ENCODE data around the gene MTMR12.

DNA sequence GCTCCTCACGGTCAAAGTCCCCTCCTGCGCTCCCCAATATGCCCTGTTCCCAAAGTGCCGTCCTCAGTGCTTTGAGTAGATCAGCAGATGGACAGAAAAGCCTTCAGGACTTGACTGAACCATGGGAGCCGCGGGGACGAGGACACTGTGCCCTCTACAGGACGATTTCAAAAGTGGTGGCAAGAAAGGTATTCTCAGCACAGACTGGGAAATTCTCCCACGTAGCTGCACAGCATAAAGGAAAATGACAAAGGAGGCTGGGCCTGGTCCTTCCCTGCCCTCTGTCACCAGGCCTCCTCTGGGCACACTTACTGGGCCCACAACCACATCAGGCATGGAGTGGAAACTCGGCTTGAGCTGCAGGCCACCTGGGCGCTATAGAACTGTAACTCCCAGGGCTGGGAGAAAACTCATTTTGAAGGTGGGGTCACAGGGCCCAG is 16.7 kb upstream of the MTMR12 start:
- no peak for TF ChIP-seq FOXP2 (optimal IDR thresholded peaks at IDR 0.05; ENCODE audit: control extremely low read depth, extremely low read length, insufficient read depth)
- TF ChIP-seq EZH2 (IDR thresholded peaks at IDR 0.05): no peak
- TF ChIP-seq POLR2AphosphoS5 (IDR thresholded peaks at IDR 0.05; ENCODE audit: borderline replicate concordance, low read depth, low read length): no peak

Data from SK-N-MC (cell line).